SK-N-SH (cell line): ENCODE data around the gene CAPS. TPM values are rescaled to one million over a fixed set of nuclear protein-coding genes. Genes with fewer than 3 reads are reported as not detected.

Experiments used
- CTCF ChIA-PET: fragments of 300-600, 350-600 bp; formaldehyde crosslinking; extraction: SDS; loops from one replicate; lab custom pipeline; 2021; lab: Yijun Ruan, JAX
- POLR2A ChIA-PET: fragments of 350-600 bp; sonication (Branson Sonifier 250); formaldehyde crosslinking; extraction: SDS; loops from one replicate; lab custom pipeline; 2020; ENCODE audit warnings: antibody characterized with exemption, inconsistent platforms; lab: Yijun Ruan, JAX
- DNase-seq: peaks from one replicate; pipeline ENCODE4 v3.0.0; 2012
- H2AFZ ChIP-seq: fragments of 200-600 bp; sonication (generic); 2 replicates; pipeline ENCODE4 v1.8.1; 2016; ENCODE audit warnings: antibody characterized with exemption, mild to moderate bottlenecking, low read depth
- H3F3A ChIP-seq: fragments of 200-600 bp; sonication (generic); replicated peaks from 2 replicates; pipeline ENCODE3; 2016; ENCODE audit warnings: antibody characterized with exemption, mild to moderate bottlenecking; ENCODE audit not compliant: insufficient read depth
- H3K27ac ChIP-seq, 2 experiments: fragments of 200-500 bp in 1 of 2; fragments of 200-600 bp in 1 of 2; sonication (Bioruptor generic) in 1 of 2; sonication (generic), shearing (Covaris generic) in 1 of 2; 2 replicates each; pipeline versions ENCODE4 v1.5.1 to v1.6.1; 2014 to 2016; ENCODE audit warnings: low read depth in 2 of 2, inconsistent platforms in 1 of 2, low read length in 1 of 2, mild to moderate bottlenecking in 1 of 2, mixed read lengths in 1 of 2
- H3K27me3 ChIP-seq: fragments of 200-600 bp; sonication (generic), shearing (Covaris generic); 2 replicates; pipeline ENCODE4 v1.6.1; 2016; ENCODE audit warnings: mixed run types; ENCODE audit not compliant: insufficient read depth
- H3K36me3 ChIP-seq, 2 experiments: fragments of 200-500 bp in 1 of 2; fragments of 200-600 bp in 1 of 2; sonication (Bioruptor generic) in 1 of 2; sonication (generic) in 1 of 2; replicated peaks in 1 of 2; 2 replicates each; pipeline versions ENCODE3 to v1.5.1; 2014 to 2016; ENCODE audit warnings: low read length in 1 of 2, mild to moderate bottlenecking in 1 of 2; ENCODE audit not compliant: insufficient read depth in 2 of 2, control insufficient read depth in 1 of 2
- H3K4me1 ChIP-seq, 2 experiments: fragments of 200-500 bp in 1 of 2; fragments of 200-600 bp in 1 of 2; sonication (Bioruptor generic) in 1 of 2; sonication (generic), shearing (Covaris generic) in 1 of 2; 2 replicates each; pipeline versions ENCODE4 v1.5.1 to v1.6.1; 2014 to 2016; ENCODE audit warnings: low read depth in 1 of 2, low read length in 1 of 2, mixed run types in 1 of 2; ENCODE audit not compliant: insufficient read depth in 2 of 2, control insufficient read depth in 1 of 2
- H3K4me2 ChIP-seq: fragments of 200-600 bp; sonication (generic), shearing (Covaris generic); 2 replicates; pipeline ENCODE4 v1.6.1; 2017; ENCODE audit warnings: mixed run types
- H3K4me3 ChIP-seq, 2 experiments: fragments of 200-500 bp in 1 of 2; fragments of 200-600 bp in 1 of 2; sonication (Bioruptor generic) in 1 of 2; sonication (generic), shearing (Covaris generic) in 1 of 2; 2 replicates each; pipeline versions ENCODE4 v1.5.1 to v1.8.1; 2014 to 2016; ENCODE audit warnings: low read depth in 2 of 2, inconsistent platforms in 1 of 2, low read length in 1 of 2, mild to moderate bottlenecking in 1 of 2, mixed read lengths in 1 of 2, moderate library complexity in 1 of 2
- H3K79me2 ChIP-seq: fragments of 200-600 bp; sonication (generic); 2 replicates; pipeline ENCODE4 v1.8.1; 2017; ENCODE audit warnings: mild to moderate bottlenecking; ENCODE audit not compliant: insufficient read depth
- H3K9ac ChIP-seq: fragments of 200-600 bp; sonication (generic); 2 replicates; pipeline ENCODE4 v1.6.1; 2017; ENCODE audit warnings: mixed run types
- H3K9me2 ChIP-seq: fragments of 200-600 bp; sonication (generic); 2 replicates; pipeline ENCODE4 v1.6.1; 2017; ENCODE audit warnings: mixed run types
- H3K9me3 ChIP-seq: fragments of 200-600 bp; sonication (generic); 2 replicates; pipeline ENCODE4 v1.6.1; 2017; ENCODE audit warnings: mixed run types, mild to moderate bottlenecking, moderate library complexity
- H4K20me1 ChIP-seq: fragments of 200-600 bp; sonication (generic); 2 replicates; pipeline ENCODE4 v1.6.1; 2017; ENCODE audit warnings: mild to moderate bottlenecking, mixed run types; ENCODE audit not compliant: insufficient read depth
- ELF1 ChIP-seq: IDR thresholded peaks from 2 replicates; pipeline ENCODE4 v1.4.0; 2012
- FOXJ3 ChIP-seq: sonication (generic); formaldehyde crosslinking; IDR thresholded peaks from 2 replicates; pipeline ENCODE4 v1.5.1; 2020; ENCODE audit warnings: mild to moderate bottlenecking, missing genetic modification reagents
- GATA2 ChIP-seq: sonication (generic); formaldehyde crosslinking; IDR thresholded peaks from 2 replicates; pipeline ENCODE4 v1.5.0; 2020; ENCODE audit warnings: mild to moderate bottlenecking, missing genetic modification reagents
- JUND ChIP-seq: IDR thresholded peaks from 2 replicates; pipeline ENCODE4 v1.4.0; 2012
- NRF1 ChIP-seq: IDR thresholded peaks from 2 replicates; pipeline ENCODE4 v1.6.1; 2012; ENCODE audit warnings: low read depth, mild to moderate bottlenecking, low read length
- POLR2AphosphoS5 ChIP-seq: IDR thresholded peaks from 2 replicates; pipeline ENCODE4 v1.6.1; 2012; ENCODE audit warnings: low read depth, low read length
- RAD21 ChIP-seq: IDR thresholded peaks from 2 replicates; pipeline ENCODE4 v1.6.1; 2012; ENCODE audit warnings: mild to moderate bottlenecking, low read length
- RXRA ChIP-seq: IDR thresholded peaks from 2 replicates; pipeline ENCODE4 v1.4.0; 2012; ENCODE audit warnings: low read depth, mild to moderate bottlenecking, borderline replicate concordance
- TEAD4 ChIP-seq: IDR thresholded peaks from 2 replicates; pipeline ENCODE4 v1.4.0; 2012; ENCODE audit warnings: mild to moderate bottlenecking, borderline replicate concordance; ENCODE audit not compliant: insufficient read depth
- WGBS: methylation state at CpG from one replicate; pipeline ENCODE4 v1.1.6; 2017; ENCODE audit warnings: low lambda C conversion rate; 5-methylcytosine and 5-hydroxymethylcytosine counted together
- polyA plus RNA-seq, 3 experiments: library from polyadenylated mRNA; depleted of rRNA; stranded (reverse); fragments of >200 nt; gene quantifications; 2 replicates each; pipeline ENCODE4 v1.2.3, GENCODE V29; 2012
- TF ChIP-seq, protein P1 (sequence below): IDR thresholded peaks from 2 replicates; pipeline ENCODE4 v1.4.0; 2012; ENCODE audit warnings: low read depth
- TF ChIP-seq, protein P2 (sequence below): fragments of 150-350 bp; IDR thresholded peaks from 2 replicates; pipeline ENCODE4 v1.6.1; 2017; ENCODE audit warnings: antibody characterized with exemption, low read length, low read depth, borderline replicate concordance
- TF ChIP-seq, protein P3 (sequence below): fragments of 150-350 bp; IDR thresholded peaks from 2 replicates; pipeline ENCODE4 v1.6.1; 2016; ENCODE audit warnings: mild to moderate bottlenecking, low read depth, low read length

Gene CAPS
- polyA plus RNA-seq, 1 of the 3 experiments (the other 2 are of a cell fraction), result 13.4 TPM

DNA sequence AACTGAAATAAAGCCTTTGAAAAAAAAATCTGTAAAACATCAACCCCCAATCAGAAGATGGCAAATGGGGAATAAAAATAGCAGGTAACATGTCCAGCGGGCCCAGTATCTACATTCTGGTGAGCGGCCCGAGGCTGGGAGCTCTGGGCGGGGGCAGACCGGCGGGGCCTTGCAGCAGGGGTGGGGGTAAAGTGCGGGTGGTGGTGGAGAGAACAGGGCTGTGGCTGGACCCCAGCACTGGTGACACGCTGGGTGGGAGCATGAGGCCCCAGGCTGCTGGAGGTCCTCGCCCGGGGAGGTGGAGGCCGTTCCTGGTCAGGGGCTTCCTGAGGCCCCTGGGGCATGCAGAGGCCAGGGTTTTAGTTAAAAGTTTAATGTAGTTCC, 1.7 kb downstream of the CAPS start:
- no peaks in the 10 kb centered on the region for H3K79me2 ChIP-seq
- H3K4me2 ChIP-seq, result no peak overlapping the region
- H3K27ac ChIP-seq, result no peak overlapping the region
- no peaks in the 10 kb centered on the region for H3K9me2 ChIP-seq
- H3K9ac ChIP-seq, result no peak overlapping the region
- H3K4me1 ChIP-seq, result peaks cover 4 to 5% of the 10 kb centered on the region in 2 experiments; a peak in 2 of 4 replicates
- 96% methylated on average over 11 of the region's 11 CpGs for WGBS
- no peaks in the 10 kb centered on the region for H3F3A ChIP-seq
- no peaks in the 10 kb centered on the region for H3K9me3 ChIP-seq
- no peaks in the 10 kb centered on the region for H3K27me3 ChIP-seq
- ChIA-PET POLR2A (no interaction called here), CTCF (interaction anchor here (1.0 to 1.5 kb wide), 2 partner anchors 8 to 112 kb away, joined by 3 read pairs; no protein-coding TSS in a partner anchor)
- no peak for DNase-seq
- H3K4me3 ChIP-seq, result no peak overlapping the region
- H3K36me3 ChIP-seq, result peaks cover 1 to 42% of the 10 kb centered on the region in 2 experiments
- no peak overlapping the region for H2AFZ ChIP-seq
- H4K20me1 ChIP-seq, result no peaks in the 10 kb centered on the region
- TF ChIP-seq GATA2 (CRISPR knock-in tag) (no peak), FOXJ3 (CRISPR knock-in tag) (no peak), POLR2AphosphoS5 (no peak), NRF1 (no peak), JUND (no peak)
- TF ChIP-seq, protein P1, sequence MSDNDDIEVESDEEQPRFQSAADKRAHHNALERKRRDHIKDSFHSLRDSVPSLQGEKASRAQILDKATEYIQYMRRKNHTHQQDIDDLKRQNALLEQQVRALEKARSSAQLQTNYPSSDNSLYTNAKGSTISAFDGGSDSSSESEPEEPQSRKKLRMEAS, result no peak
- TF ChIP-seq, protein P2, sequence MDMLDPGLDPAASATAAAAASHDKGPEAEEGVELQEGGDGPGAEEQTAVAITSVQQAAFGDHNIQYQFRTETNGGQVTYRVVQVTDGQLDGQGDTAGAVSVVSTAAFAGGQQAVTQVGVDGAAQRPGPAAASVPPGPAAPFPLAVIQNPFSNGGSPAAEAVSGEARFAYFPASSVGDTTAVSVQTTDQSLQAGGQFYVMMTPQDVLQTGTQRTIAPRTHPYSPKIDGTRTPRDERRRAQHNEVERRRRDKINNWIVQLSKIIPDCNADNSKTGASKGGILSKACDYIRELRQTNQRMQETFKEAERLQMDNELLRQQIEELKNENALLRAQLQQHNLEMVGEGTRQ, result no peak
- TF ChIP-seq, protein P3, sequence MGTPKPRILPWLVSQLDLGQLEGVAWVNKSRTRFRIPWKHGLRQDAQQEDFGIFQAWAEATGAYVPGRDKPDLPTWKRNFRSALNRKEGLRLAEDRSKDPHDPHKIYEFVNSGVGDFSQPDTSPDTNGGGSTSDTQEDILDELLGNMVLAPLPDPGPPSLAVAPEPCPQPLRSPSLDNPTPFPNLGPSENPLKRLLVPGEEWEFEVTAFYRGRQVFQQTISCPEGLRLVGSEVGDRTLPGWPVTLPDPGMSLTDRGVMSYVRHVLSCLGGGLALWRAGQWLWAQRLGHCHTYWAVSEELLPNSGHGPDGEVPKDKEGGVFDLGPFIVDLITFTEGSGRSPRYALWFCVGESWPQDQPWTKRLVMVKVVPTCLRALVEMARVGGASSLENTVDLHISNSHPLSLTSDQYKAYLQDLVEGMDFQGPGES, result no peak

DNA sequence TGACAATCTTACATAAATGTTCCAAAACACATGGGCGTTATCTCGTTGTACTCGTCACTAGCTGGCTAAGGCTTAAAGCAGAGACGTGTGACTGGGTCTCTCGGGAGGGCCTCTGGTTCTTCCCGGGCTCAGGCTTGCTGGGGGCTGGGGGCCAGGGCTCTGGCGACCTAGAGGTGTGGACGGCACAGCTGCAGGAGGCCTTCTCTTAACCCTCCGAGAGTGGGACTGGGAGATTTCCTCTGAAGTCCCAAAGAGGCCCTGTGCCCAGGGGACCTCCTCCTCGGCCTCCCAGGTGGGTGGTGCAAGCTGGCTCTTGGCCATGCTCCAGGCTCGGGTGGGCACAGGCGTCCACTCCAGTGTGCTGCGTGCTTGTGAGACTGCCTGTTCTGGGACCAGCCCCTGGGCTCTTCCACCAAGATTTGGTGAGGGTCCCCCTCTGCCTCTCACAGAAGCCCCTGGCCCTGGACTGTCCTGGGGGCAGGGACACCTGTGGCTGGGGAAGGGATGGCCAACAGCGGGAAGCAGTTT, 2.2 kb downstream of the CAPS start:
- DNase-seq, result no peak
- no peaks in the 10 kb centered on the region for H3K9me3 ChIP-seq
- H2AFZ ChIP-seq, result no peak overlapping the region
- H3K9me2 ChIP-seq, result no peaks in the 10 kb centered on the region
- peaks cover 4 to 5% of the 10 kb centered on the region in 2 experiments; a peak in 2 of 4 replicates for H3K4me1 ChIP-seq
- no peaks in the 10 kb centered on the region for H3K27me3 ChIP-seq
- no peaks in the 10 kb centered on the region for H4K20me1 ChIP-seq
- no peak overlapping the region for H3K4me2 ChIP-seq
- no peak overlapping the region for H3K4me3 ChIP-seq
- CTCF ChIA-PET, result interaction anchor here (1.0 kb wide), 1 partner anchor 8 kb away, joined by 3 read pairs; no protein-coding TSS in a partner anchor
- no peak overlapping the region for H3K27ac ChIP-seq
- no peaks in the 10 kb centered on the region for H3K79me2 ChIP-seq
- peaks cover 0 to 44% of the 10 kb centered on the region in 2 experiments for H3K36me3 ChIP-seq
- TF ChIP-seq ELF1, result no peak
- no peak for TF ChIP-seq TEAD4
- no peak for TF ChIP-seq RXRA
- TF ChIP-seq RAD21, result no peak
- TF ChIP-seq, all 33 proteins: peak for 0
- POLR2A ChIA-PET, result no interaction called here
- Histone ChIP-seq H3K9ac (no peak overlapping the region), H3F3A (no peaks in the 10 kb centered on the region)
- WGBS, result 86% methylated on average over 10 of the region's 14 CpGs
